HCT116 (cell line): ENCODE results near the gene KPNA5. TPM values are rescaled to one million over a fixed set of nuclear protein-coding genes. Genes with fewer than 3 reads are reported as not detected.
"Not testable (repeated sequence)": the region's sequence is repeated elsewhere in the genome, so short reads cannot be mapped to it uniquely, and the experiment has no call there.

ENCODE experiments used
- ATAC-seq: fragments of 200-7000 bp; cut with Tn5 transposase; 2 replicates; pipeline ENCODE4 v1.9.1; 2020; ENCODE audit warnings: mild to moderate bottlenecking, moderate library complexity
- BruUV-seq: library from RNA; stranded (reverse); fragments of 400-500 nt; replicated peaks from 2 replicates; lab custom pipeline; 2021; lab: Mats Ljungman, UMichigan
- CTCF ChIA-PET: fragments of 300-600 bp; sonication (Branson Sonifier 250); formaldehyde crosslinking; loops from one replicate; lab custom pipeline; 2021; ENCODE audit warnings: antibody characterized with exemption; lab: Charles Lee
- POLR2A ChIA-PET: fragments of 300-600, 350-600 bp; sonication (Branson Sonifier 250); formaldehyde crosslinking; loops from one replicate; lab custom pipeline; 2021; ENCODE audit warnings: antibody characterized with exemption; lab: Charles Lee
- RAD21 ChIA-PET, 2 experiments: fragments of 300-600 bp; sonication (Branson Sonifier 250); formaldehyde crosslinking; loops; one replicate each; lab custom pipeline; 2023; ENCODE audit warnings: low total read pairs in 2 of 2; ENCODE audit not compliant: uncharacterized antibody in 2 of 2, unreplicated experiment in 2 of 2, low non-redundant PET in 1 of 2; lab: Charles Lee
- DNase-seq: peaks from one replicate; pipeline ENCODE4 v3.0.0-alpha.2; 2010; ENCODE audit warnings: low read depth, low spot score
- H2AFZ ChIP-seq: fragments of 200-600 bp; shearing (Covaris generic), sonication (generic); 2 replicates; pipeline ENCODE4 v1.6.1; 2017; ENCODE audit warnings: low read depth, mixed run types, mixed read lengths, antibody characterized with exemption, low read length; ENCODE audit not compliant: poor library complexity, severe bottlenecking
- H3K27ac ChIP-seq: 2 replicates; pipeline ENCODE4 v1.5.1; 2012; ENCODE audit warnings: low read depth, low read length
- H3K27me3 ChIP-seq: fragments of 200-600 bp; sonication (generic); 2 replicates; pipeline ENCODE4 v1.6.1; 2016; ENCODE audit warnings: mixed run types, low read length, mixed read lengths; ENCODE audit not compliant: insufficient read depth
- H3K36me3 ChIP-seq, 2 experiments: fragments of 200-500 bp in 1 of 2; fragments of 200-600 bp in 1 of 2; sonication (Bioruptor generic) in 1 of 2; sonication (generic) in 1 of 2; 2 replicates each; pipeline versions ENCODE4 v1.5.1 to v1.6.1; 2014 to 2016; ENCODE audit warnings: low read length in 2 of 2, inconsistent platforms in 1 of 2, mixed read lengths in 1 of 2, mixed run types in 1 of 2; ENCODE audit not compliant: insufficient read depth in 2 of 2, control insufficient read depth in 1 of 2
- H3K4me1 ChIP-seq, 2 experiments: fragments of 200-600 bp in 1 of 2; sonication (generic) in 1 of 2; 2 replicates each; pipeline versions ENCODE4 v1.5.1 to v1.6.1; 2012 to 2017; ENCODE audit warnings: low read length in 2 of 2, inconsistent platforms in 1 of 2, mild to moderate bottlenecking in 1 of 2, mixed read lengths in 1 of 2, mixed run types in 1 of 2, moderate library complexity in 1 of 2; ENCODE audit not compliant: insufficient read depth in 2 of 2, control insufficient read depth in 1 of 2
- H3K4me2 ChIP-seq: fragments of 200-600 bp; sonication (generic); 2 replicates; pipeline ENCODE4 v1.6.1; 2017; ENCODE audit warnings: mixed run types, low read length, mixed read lengths
- H3K4me3 ChIP-seq, 2 experiments: fragments of 200-600 bp in 1 of 2; sonication (generic) in 1 of 2; replicated peaks in 1 of 2; 2 replicates each; pipeline ENCODE4 v1.5.1; 2011 to 2016; ENCODE audit warnings: low read length in 2 of 2, control low read depth in 1 of 2, low read depth in 1 of 2, mild to moderate bottlenecking in 1 of 2, mixed read lengths in 1 of 2, mixed run types in 1 of 2
- H3K79me2 ChIP-seq: fragments of 200-600 bp; sonication (generic); 2 replicates; pipeline ENCODE4 v1.6.1; 2017; ENCODE audit warnings: mild to moderate bottlenecking, mixed run types, low read length, moderate library complexity, mixed read lengths; ENCODE audit not compliant: insufficient read depth
- H3K9ac ChIP-seq: fragments of 200-600 bp; sonication (generic); 2 replicates; pipeline ENCODE4 v1.6.1; 2016; ENCODE audit warnings: low read length, mixed read lengths
- H3K9me2 ChIP-seq: fragments of 200-600 bp; sonication (generic), shearing (Covaris generic); 2 replicates; pipeline ENCODE4 v1.6.1; 2017; ENCODE audit warnings: mixed run types, mild to moderate bottlenecking, moderate library complexity; ENCODE audit not compliant: insufficient read depth
- H3K9me3 ChIP-seq, 2 experiments: fragments of 200-500 bp in 1 of 2; fragments of 200-600 bp in 1 of 2; sonication (Bioruptor generic) in 1 of 2; sonication (generic) in 1 of 2; 2 replicates each; pipeline ENCODE4 v1.6.1; 2014 to 2017; ENCODE audit warnings: low read length in 2 of 2, mixed read lengths in 2 of 2, inconsistent platforms in 1 of 2, low read depth in 1 of 2, mild to moderate bottlenecking in 1 of 2, mixed run types in 1 of 2, moderate library complexity in 1 of 2; ENCODE audit not compliant: control insufficient read depth in 1 of 2, insufficient read depth in 1 of 2
- H4K20me1 ChIP-seq: fragments of 200-600 bp; sonication (generic), shearing (Covaris generic); 2 replicates; pipeline ENCODE4 v1.6.1; 2017; ENCODE audit warnings: mixed run types, mild to moderate bottlenecking, moderate library complexity; ENCODE audit not compliant: insufficient read depth
- EGR1 ChIP-seq: IDR thresholded peaks from 2 replicates; pipeline ENCODE4 v1.6.1; 2012; ENCODE audit warnings: low read depth
- EZH2 ChIP-seq: fragments of 200-600 bp; sonication (generic); IDR thresholded peaks from 2 replicates; pipeline ENCODE4 v1.6.1; 2017; ENCODE audit warnings: antibody characterized with exemption, mixed run types
- JUND ChIP-seq: IDR thresholded peaks from 2 replicates; pipeline ENCODE4 v1.6.1; 2012
- POLR2AphosphoS5 ChIP-seq: IDR thresholded peaks from 2 replicates; pipeline ENCODE4 v1.6.1; 2011; ENCODE audit warnings: mild to moderate bottlenecking, low read depth, low read length, moderate library complexity
- TCF7L2 ChIP-seq: IDR thresholded peaks from 2 replicates; pipeline ENCODE4 v1.7.0; 2011; ENCODE audit warnings: borderline replicate concordance, inconsistent platforms; ENCODE audit not compliant: insufficient read depth, insufficient read length; ENCODE audit errors: extremely low read depth
- ZNF274 ChIP-seq: fragments of 200-500 bp; sonication (Bioruptor generic); IDR thresholded peaks from 2 replicates; pipeline ENCODE4 v1.6.1; 2014; ENCODE audit warnings: mild to moderate bottlenecking, low read depth, low read length, inconsistent platforms
- intact Hi-C: fragments of 100-400 bp; cut with micrococcal nuclease; formaldehyde crosslinking; loops from 2 replicates; pipeline ENCODE4 v1.10.0; 2022
- total RNA-seq: library from RNA; stranded (reverse); gene quantifications from one replicate; pipeline ENCODE4 v1.2.1, GENCODE V29; 2021; ENCODE audit not compliant: unreplicated experiment

The KPNA5 gene
- total RNA-seq, 1 experiment from 2014 or later, result 9.8 TPM

GRCh38 chr6:116686475-116687101 is 5.6 kb downstream of the KPNA5 start:
- peaks cover 67% of the 10 kb centered on the region for H3K79me2 ChIP-seq

GRCh38 chr6:116691154-116691553 is 10.1 kb downstream of the KPNA5 start:
- H3K27me3 ChIP-seq, result no peaks in the 10 kb centered on the region
- ChIA-PET RAD21 (no interaction called here), CTCF (no interaction called here), POLR2A (no interaction called here)
- BruUV-seq, result no TSS peak
- no peak overlapping the region for H2AFZ ChIP-seq
- no peak overlapping the region for H3K4me2 ChIP-seq
- peaks cover 38% of the 10 kb centered on the region for H3K79me2 ChIP-seq
- no peaks in the 10 kb centered on the region for H3K9me3 ChIP-seq
- H4K20me1 ChIP-seq, result peaks cover 3% of the 10 kb centered on the region
- DNase-seq, result no peak
- 0 out of 4 replicates have a peak, but pooled peaks cover 0 to 3% of the 10 kb centered on the region in 2 experiments for H3K36me3 ChIP-seq
- H3K27ac ChIP-seq, result no peak overlapping the region
- H3K4me3 ChIP-seq, result no peak overlapping the region
- no peaks in the 10 kb centered on the region for H3K4me1 ChIP-seq
- no peaks in the 10 kb centered on the region for H3K9me2 ChIP-seq
- TF ChIP-seq EGR1, result no peak
- no peak for TF ChIP-seq EZH2
- no peak for TF ChIP-seq POLR2AphosphoS5
- no peak for TF ChIP-seq JUND
- TF ChIP-seq ZNF274, result no peak
- no peak for TF ChIP-seq TCF7L2
- intact Hi-C loops, result no loop called here
- no peak overlapping the region for H3K9ac ChIP-seq
- no peak for ATAC-seq

More at GRCh38 chr6:116686475-116687101, 5.6 kb downstream of the KPNA5 start:
- DNase-seq, intact Hi-C loops, H3K9me2 ChIP-seq, H3K27me3 ChIP-seq, H3K9ac ChIP-seq, CTCF ChIA-PET, BruUV-seq, H3K9me3 ChIP-seq, RAD21 ChIA-PET, H4K20me1 ChIP-seq, H3K36me3 ChIP-seq, H3K4me2 ChIP-seq, H3K4me3 ChIP-seq, H2AFZ ChIP-seq, POLR2A ChIA-PET, H3K27ac ChIP-seq, ATAC-seq: not testable (repeated sequence)
- peaks cover 8 to 10% of the 10 kb centered on the region in 2 experiments; a peak in 1 of 4 replicates for H3K4me1 ChIP-seq

GRCh38 chr6:116692873-116693272 is 11.9 kb downstream of the KPNA5 start:
- CTCF ChIA-PET, BruUV-seq: not testable (repeated sequence)
- H3K79me2 ChIP-seq, result peaks cover 25% of the 10 kb centered on the region

GRCh38 chr6:116693275-116693674 is 12.3 kb downstream of the KPNA5 start:
- POLR2A ChIA-PET, CTCF ChIA-PET, H2AFZ ChIP-seq, ATAC-seq, H3K9me2 ChIP-seq, DNase-seq, H3K9me3 ChIP-seq, H3K9ac ChIP-seq, RAD21 ChIA-PET, H3K4me1 ChIP-seq, H3K4me3 ChIP-seq, H3K27me3 ChIP-seq, intact Hi-C loops, H3K36me3 ChIP-seq, H3K27ac ChIP-seq, H3K4me2 ChIP-seq, H4K20me1 ChIP-seq, BruUV-seq: not testable (repeated sequence)
- H3K79me2 ChIP-seq, result peaks cover 21% of the 10 kb centered on the region

More at GRCh38 chr6:116692873-116693272, 11.9 kb downstream of the KPNA5 start:
- H3K27ac ChIP-seq, H3K4me2 ChIP-seq, H3K9me3 ChIP-seq, RAD21 ChIA-PET, DNase-seq, ATAC-seq, H3K9me2 ChIP-seq, H3K27me3 ChIP-seq, H3K36me3 ChIP-seq, H3K9ac ChIP-seq, POLR2A ChIA-PET, H3K4me1 ChIP-seq, intact Hi-C loops, H3K4me3 ChIP-seq, H4K20me1 ChIP-seq, H2AFZ ChIP-seq: not testable (repeated sequence)
